Activated gamma-delta T cell (primary cell): ENCODE results near the gene ZNF423.

Experiments
- DNase-seq: peaks from one replicate; lab custom pipeline; 2025; lab: John Stamatoyannopoulos, UW

The ZNF423 gene

GRCh38 chr16:49825041-49825440, 30.9 kb downstream of the ZNF423 start:
- no peak for DNase-seq

GRCh38 chr16:49824593-49824992, 31.3 kb downstream of the ZNF423 start:
- DNase-seq = no peak

GRCh38 chr16:49822649-49823370, 33.1 kb downstream of the ZNF423 start:
- DNase-seq = no peak

GRCh38 chr16:49821614-49822282, 34.2 kb downstream of the ZNF423 start:
- DNase-seq = no peak

- DNase-seq = no peak
Observed at GRCh38 chr16:49821156-49821555, 34.8 kb downstream of the ZNF423 start.

- no peak for DNase-seq
Observed at GRCh38 chr16:49817754-49818507, 38.0 kb downstream of the ZNF423 start.

GRCh38 chr16:49816875-49817274, 39.0 kb downstream of the ZNF423 start:
- DNase-seq = no peak

GRCh38 chr16:49811644-49812334, 44.1 kb downstream of the ZNF423 start:
- no peak for DNase-seq

GRCh38 chr16:49810831-49811230, 45.1 kb downstream of the ZNF423 start:
- DNase-seq = no peak

GRCh38 chr16:49809561-49809960, 46.4 kb downstream of the ZNF423 start:
- DNase-seq = no peak

- DNase-seq = no peak
Observed at GRCh38 chr16:49809062-49809461, 46.9 kb downstream of the ZNF423 start.

GRCh38 chr16:49806446-49806845, 49.5 kb downstream of the ZNF423 start:
- no peak for DNase-seq

- no peak for DNase-seq
Observed at GRCh38 chr16:49801290-49801689, 54.6 kb downstream of the ZNF423 start.

- no peak for DNase-seq
Observed at GRCh38 chr16:49800876-49801275, 55.0 kb downstream of the ZNF423 start.

GRCh38 chr16:49800441-49800840, 55.5 kb downstream of the ZNF423 start:
- no peak for DNase-seq

- no peak for DNase-seq
Observed at GRCh38 chr16:49799172-49799571, 56.7 kb downstream of the ZNF423 start.

GRCh38 chr16:49795513-49795912, 60.4 kb downstream of the ZNF423 start:
- DNase-seq = no peak

- no peak for DNase-seq
Observed at GRCh38 chr16:49793244-49793643, 62.7 kb downstream of the ZNF423 start.

GRCh38 chr16:49789616-49790015, 66.3 kb downstream of the ZNF423 start:
- no peak for DNase-seq

GRCh38 chr16:49788986-49789385, 66.9 kb downstream of the ZNF423 start:
- DNase-seq = no peak

- no peak for DNase-seq
Observed at GRCh38 chr16:49788572-49788971, 67.3 kb downstream of the ZNF423 start.

- DNase-seq = no peak
Observed at GRCh38 chr16:49786926-49787557, 68.9 kb downstream of the ZNF423 start.
